ENCODE results near the gene QPRT.
"Not testable (repeated sequence)": the region's sequence is repeated elsewhere in the genome, so short reads cannot be mapped to it uniquely, and the experiment has no call there.

Gene QPRT

GRCh38 chr16:29650771-29651170, 28.2 kb upstream of the QPRT start:
- TF ChIP-seq, protein P1, sequence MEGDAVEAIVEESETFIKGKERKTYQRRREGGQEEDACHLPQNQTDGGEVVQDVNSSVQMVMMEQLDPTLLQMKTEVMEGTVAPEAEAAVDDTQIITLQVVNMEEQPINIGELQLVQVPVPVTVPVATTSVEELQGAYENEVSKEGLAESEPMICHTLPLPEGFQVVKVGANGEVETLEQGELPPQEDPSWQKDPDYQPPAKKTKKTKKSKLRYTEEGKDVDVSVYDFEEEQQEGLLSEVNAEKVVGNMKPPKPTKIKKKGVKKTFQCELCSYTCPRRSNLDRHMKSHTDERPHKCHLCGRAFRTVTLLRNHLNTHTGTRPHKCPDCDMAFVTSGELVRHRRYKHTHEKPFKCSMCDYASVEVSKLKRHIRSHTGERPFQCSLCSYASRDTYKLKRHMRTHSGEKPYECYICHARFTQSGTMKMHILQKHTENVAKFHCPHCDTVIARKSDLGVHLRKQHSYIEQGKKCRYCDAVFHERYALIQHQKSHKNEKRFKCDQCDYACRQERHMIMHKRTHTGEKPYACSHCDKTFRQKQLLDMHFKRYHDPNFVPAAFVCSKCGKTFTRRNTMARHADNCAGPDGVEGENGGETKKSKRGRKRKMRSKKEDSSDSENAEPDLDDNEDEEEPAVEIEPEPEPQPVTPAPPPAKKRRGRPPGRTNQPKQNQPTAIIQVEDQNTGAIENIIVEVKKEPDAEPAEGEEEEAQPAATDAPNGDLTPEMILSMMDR (IDR thresholded peaks at IDR 0.05): no peak
- Histone ChIP-seq H3K9me3 (no peaks in the 10 kb centered on the region), H3K27ac (no peak overlapping the region), H3K27me3 (no peaks in the 10 kb centered on the region), H3K4me1 (ENCODE audit: control insufficient read depth in 1 of 2, insufficient read depth in 1 of 2, low read depth in 1 of 2, low read length in 1 of 2) (peaks cover 13 to 19% of the 10 kb centered on the region in 2 experiments), H3K4me3 (ENCODE audit: low read depth in 1 of 2, low read length in 1 of 2) (no peak overlapping the region), H3K36me3 (no peaks in the 10 kb centered on the region)

DNA sequence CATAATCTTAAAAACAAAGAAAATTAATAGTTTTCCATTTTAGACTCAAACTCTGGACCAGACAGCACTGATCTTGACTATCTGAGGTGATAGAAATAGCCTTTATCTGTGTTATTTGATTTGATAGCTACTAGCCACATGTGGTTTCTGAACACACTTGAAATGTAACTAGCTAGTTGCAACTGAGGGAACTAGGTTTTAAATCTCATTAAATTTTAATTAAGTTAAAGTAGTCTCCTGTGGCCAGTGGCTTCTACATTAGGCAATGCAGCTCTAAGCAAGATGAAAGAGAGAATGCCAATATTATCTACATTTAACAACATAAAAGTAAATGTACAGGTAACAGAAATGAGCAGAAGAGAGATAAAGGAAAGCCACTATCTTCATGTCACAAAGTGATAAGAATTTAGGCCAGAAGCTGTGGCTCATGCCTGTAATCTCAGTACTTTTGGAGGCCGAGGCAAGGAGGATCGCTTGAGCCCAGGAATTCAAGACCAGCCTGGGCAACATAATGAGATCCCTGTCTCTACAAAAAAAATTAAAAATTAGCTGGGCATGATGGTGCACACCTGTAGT, 27.1 kb upstream of the QPRT start:
- Histone ChIP-seq H3K27me3 (no peaks in the 10 kb centered on the region), H3K9me3 (no peaks in the 10 kb centered on the region), H3K4me3 (ENCODE audit: low read depth in 1 of 2, low read length in 1 of 2) (no peak overlapping the region), H3K4me1 (ENCODE audit: control insufficient read depth in 1 of 2, insufficient read depth in 1 of 2, low read depth in 1 of 2, low read length in 1 of 2) (peaks cover 12 to 19% of the 10 kb centered on the region in 2 experiments), H3K27ac (no peak overlapping the region), H3K36me3 (no peaks in the 10 kb centered on the region)
- TF ChIP-seq, protein P1 (IDR thresholded peaks at IDR 0.05): no peak

- no peaks in the 10 kb centered on the region for H3K9me3 ChIP-seq
- TF ChIP-seq, protein P1 (IDR thresholded peaks at IDR 0.05): no peak
- no peaks in the 10 kb centered on the region for H3K36me3 ChIP-seq
- no peaks in the 10 kb centered on the region for H3K27me3 ChIP-seq
- no peak overlapping the region for H3K4me3 ChIP-seq (ENCODE audit: low read depth in 1 of 2, low read length in 1 of 2)
- no peak overlapping the region for H3K27ac ChIP-seq
- H3K4me1 ChIP-seq (ENCODE audit: control insufficient read depth in 1 of 2, insufficient read depth in 1 of 2, low read depth in 1 of 2, low read length in 1 of 2): peaks cover 12 to 19% of the 10 kb centered on the region in 2 experiments
These were observed 25.5 kb upstream of the QPRT start for GRCh38 chr16:29653471-29653870.

DNA sequence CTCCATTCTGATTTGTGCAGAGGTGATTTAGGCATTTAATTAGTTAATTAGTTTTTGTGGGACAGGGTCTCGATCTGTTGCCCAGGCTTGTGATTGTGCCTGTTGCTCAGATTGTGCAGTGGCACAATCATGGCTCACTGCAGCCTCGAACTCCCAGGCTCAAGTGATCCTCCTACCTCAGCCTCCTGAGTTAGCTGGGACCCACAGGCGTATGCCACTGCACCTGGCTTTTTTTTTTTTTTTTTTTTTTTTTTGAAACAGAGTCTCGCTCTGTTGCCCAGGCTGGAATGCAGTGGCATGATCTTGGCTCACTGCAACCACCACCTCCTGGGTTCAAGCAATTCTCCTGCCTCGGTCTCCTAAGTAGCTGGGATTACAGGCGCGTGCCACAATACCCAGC, 25.1 kb upstream of the QPRT start:
- not testable (repeated sequence) for H3K36me3 ChIP-seq; H3K27ac ChIP-seq; H3K9me3 ChIP-seq; H3K4me3 ChIP-seq (ENCODE audit: low read depth in 1 of 2, low read length in 1 of 2); H3K27me3 ChIP-seq
- peaks cover 12 to 19% of the 10 kb centered on the region in 2 experiments for H3K4me1 ChIP-seq (ENCODE audit: control insufficient read depth in 1 of 2, insufficient read depth in 1 of 2, low read depth in 1 of 2, low read length in 1 of 2)

- H3K36me3 ChIP-seq: no peaks in the 10 kb centered on the region
- H3K9me3 ChIP-seq: no peaks in the 10 kb centered on the region
- H3K27ac ChIP-seq: no peak overlapping the region
- no peak overlapping the region for H3K4me3 ChIP-seq (ENCODE audit: low read depth in 1 of 2, low read length in 1 of 2)
- no peaks in the 10 kb centered on the region for H3K27me3 ChIP-seq
- TF ChIP-seq, protein P1 (IDR thresholded peaks at IDR 0.05): no peak
- peaks cover 12 to 16% of the 10 kb centered on the region in 2 experiments for H3K4me1 ChIP-seq (ENCODE audit: control insufficient read depth in 1 of 2, insufficient read depth in 1 of 2, low read depth in 1 of 2, low read length in 1 of 2)
These were observed 22.1 kb upstream of the QPRT start for GRCh38 chr16:29656688-29657523.

- Histone ChIP-seq H3K27ac (no peak overlapping the region), H3K36me3 (no peaks in the 10 kb centered on the region), H3K4me1 (ENCODE audit: control insufficient read depth in 1 of 2, insufficient read depth in 1 of 2, low read depth in 1 of 2, low read length in 1 of 2) (peaks cover 24 to 25% of the 10 kb centered on the region in 2 experiments), H3K4me3 (ENCODE audit: low read depth in 1 of 2, low read length in 1 of 2) (no peak overlapping the region), H3K9me3 (no peaks in the 10 kb centered on the region), H3K27me3 (no peaks in the 10 kb centered on the region)
- TF ChIP-seq, protein P1 (IDR thresholded peaks at IDR 0.05): no peak
These were observed 20.3 kb upstream of the QPRT start for GRCh38 chr16:29658705-29659104.

Data from neutrophil (primary cell).